ENCODE data around the gene FOS. TPM values are rescaled to one million over a fixed set of nuclear protein-coding genes. Genes with fewer than 3 reads are reported as not detected.

Gene FOS
- total and polyA plus RNA-seq, 2 of the 4 experiments (the other 2 are of a cell fraction), result 53.6 to 171 TPM

DNA sequence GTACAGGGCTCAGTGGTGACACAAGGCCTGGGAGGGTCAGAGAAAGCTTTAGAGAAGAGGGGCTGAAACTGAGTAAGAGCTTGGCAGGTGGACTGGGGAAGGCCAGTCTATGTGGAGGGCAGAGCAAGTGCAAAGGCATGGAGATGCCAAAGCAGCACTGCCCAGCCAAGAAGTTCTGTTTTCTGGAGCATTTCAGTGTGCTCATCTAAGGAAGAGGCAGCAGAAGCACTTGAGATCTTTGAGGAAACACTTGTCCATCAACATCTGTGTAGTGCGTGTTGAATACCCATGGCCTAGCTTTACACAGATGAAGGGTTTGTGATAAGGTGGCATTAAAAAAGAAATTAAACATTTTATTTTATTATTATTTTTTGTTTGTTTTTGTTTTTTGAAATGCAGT lies 52.8 kb downstream of the FOS start:
- Histone ChIP-seq H3K14ac (replicated peaks; ENCODE audit: low read depth, low read length) (no peak overlapping the region), H2BK20ac (ENCODE audit: low read depth, low read length) (no peak overlapping the region), H3K9me3 (ENCODE audit: control insufficient read depth, insufficient read depth, low read length) (no peaks in the 10 kb centered on the region), H4K20me1 (ENCODE audit: insufficient read depth, low read length) (no peaks in the 10 kb centered on the region), H3K27me3 (ENCODE audit: control insufficient read depth, insufficient read depth, low read length) (peaks cover 38% of the 10 kb centered on the region), H3K56ac (ENCODE audit: extremely low read depth, insufficient read depth, low read length) (no peak overlapping the region), H3K4ac (ENCODE audit: low read depth, low read length) (no peak overlapping the region), H3K9ac (ENCODE audit: low read depth, low read length) (no peak overlapping the region), H2AFZ (replicated peaks; ENCODE audit: low read length, poor library complexity) (no peak overlapping the region), H2AK9ac (replicated peaks; ENCODE audit: low read depth, low read length, poor library complexity) (no peak overlapping the region), H4K8ac (ENCODE audit: low read depth in 2 of 2, low read length in 2 of 2) (no peak overlapping the region), H3K4me2 (ENCODE audit: low read depth, low read length) (no peak overlapping the region), H3K9me1 (ENCODE audit: insufficient read depth, low read length) (no peaks in the 10 kb centered on the region), H2AK5ac (ENCODE audit: low read depth, low read length) (no peak overlapping the region), H4K91ac (ENCODE audit: insufficient read depth, low read depth, low read length) (no peak overlapping the region), H3K23ac (ENCODE audit: low read depth, low read length) (no peak overlapping the region), H3K18ac (ENCODE audit: low read depth, low read length) (no peak overlapping the region), H3K79me1 (ENCODE audit: low read depth in 1 of 2, low read length in 2 of 2) (no peaks in the 10 kb centered on the region), H2BK120ac (ENCODE audit: low read depth, low read length) (no peak overlapping the region), H4K5ac (ENCODE audit: low read depth, low read length) (no peak overlapping the region), H3K27ac (ENCODE audit: insufficient read depth, low read length) (no peak overlapping the region), H2BK5ac (ENCODE audit: low read depth, low read length, poor library complexity, severe bottlenecking) (no peak overlapping the region), H2BK15ac (ENCODE audit: low read depth, low read length) (no peak overlapping the region), H3K36me3 (ENCODE audit: control insufficient read depth, insufficient read depth, low read length) (no peaks in the 10 kb centered on the region), H3K4me3 (ENCODE audit: insufficient read depth, low read depth, low read length) (no peak overlapping the region), H3K4me1 (ENCODE audit: control insufficient read depth, insufficient read depth, low read length) (peaks cover 3% of the 10 kb centered on the region; the same call in 1 of the 2 replicates)
- WGBS, 2 experiments (ENCODE audit: extremely low coverage in 2 of 2, insufficient read length in 1 of 2), result no CpG with 5 or more reads among the region's 1 CpG
- dilution Hi-C loops (cut with HindIII; ENCODE audit: low sequenced_read_pairs, unreplicated experiment) (no loop called here), intact Hi-C loops (cut with micrococcal nuclease) (no loop called here), in situ Hi-C loops (cut with MboI; ENCODE audit: low sequenced_read_pairs) (no loop called here)
- ChIA-PET CTCF (interaction anchor here (0.6 kb wide), 2 partner anchors 23 to 50 kb away, joined by 3 read pairs; no protein-coding TSS in a partner anchor), POLR2A (ENCODE audit: unreplicated experiment) (no interaction called here)
- ATAC-seq (ENCODE audit: low read depth) (no peak), DNase-seq (no peak)
- TF ChIP-seq CTCF (conservative IDR thresholded peaks at IDR 0.05; ENCODE audit: low read depth, low read length), result no peak
- TF ChIP-seq MXI1 (IDR thresholded peaks at IDR 0.05; ENCODE audit: borderline replicate concordance, low read depth, low read length), result no peak
- no peak for TF ChIP-seq POLR2A (IDR thresholded peaks at IDR 0.05; ENCODE audit: low read depth, low read length)
- no peak for TF ChIP-seq MAZ (IDR thresholded peaks at IDR 0.05; ENCODE audit: borderline replicate concordance, low read depth, low read length)
- no peak for TF ChIP-seq RFX5 (IDR thresholded peaks at IDR 0.05; ENCODE audit: low read depth, low read length)
- TF ChIP-seq SMC3 (IDR thresholded peaks at IDR 0.05; ENCODE audit: low read depth, low read length), result no peak
- no peak for TF ChIP-seq FOS (IDR thresholded peaks at IDR 0.05; ENCODE audit: low read depth, low read length)
- TF ChIP-seq MAFK (IDR thresholded peaks at IDR 0.05; ENCODE audit: low read depth, low read length), result no peak
- no peak for TF ChIP-seq CHD1 (IDR thresholded peaks at IDR 0.05; ENCODE audit: low read depth, low read length)
- TF ChIP-seq RAD21 (IDR thresholded peaks at IDR 0.05; ENCODE audit: low read length), result no peak
- no peak for TF ChIP-seq CEBPB (IDR thresholded peaks at IDR 0.05; ENCODE audit: low read depth, low read length)
- no peak for TF ChIP-seq ELK1 (IDR thresholded peaks at IDR 0.05; ENCODE audit: borderline replicate concordance, low read depth, low read length)
- no peak for TF ChIP-seq BHLHE40 (IDR thresholded peaks at IDR 0.05; ENCODE audit: low read depth, low read length)
- TF ChIP-seq, protein P1, sequence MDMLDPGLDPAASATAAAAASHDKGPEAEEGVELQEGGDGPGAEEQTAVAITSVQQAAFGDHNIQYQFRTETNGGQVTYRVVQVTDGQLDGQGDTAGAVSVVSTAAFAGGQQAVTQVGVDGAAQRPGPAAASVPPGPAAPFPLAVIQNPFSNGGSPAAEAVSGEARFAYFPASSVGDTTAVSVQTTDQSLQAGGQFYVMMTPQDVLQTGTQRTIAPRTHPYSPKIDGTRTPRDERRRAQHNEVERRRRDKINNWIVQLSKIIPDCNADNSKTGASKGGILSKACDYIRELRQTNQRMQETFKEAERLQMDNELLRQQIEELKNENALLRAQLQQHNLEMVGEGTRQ (IDR thresholded peaks at IDR 0.05; ENCODE audit: low read depth, low read length), result no peak
- no peak for TF ChIP-seq RCOR1 (IDR thresholded peaks at IDR 0.05; ENCODE audit: insufficient replicate concordance, low read length)
- no peak for TF ChIP-seq NFE2L2 (IDR thresholded peaks at IDR 0.05; ENCODE audit: low read depth, low read length)
- BruUV-seq (replicated peaks), result no TSS peak

Data from IMR-90 (cell line).